Measurements from ENCODE around the gene BTBD16. TPM values are rescaled to one million over a fixed set of nuclear protein-coding genes. Genes with fewer than 3 reads are reported as not detected.

The BTBD16 gene
- total and polyA plus RNA-seq, 10 of the 15 experiments (the other 5 are each of a cell fraction or from before 2014, with no cell fraction given), result 0.11 TPM; not detected in 9

GRCh38 chr10:122281018-122281626, 10.0 kb downstream of the BTBD16 start:
- ATAC-seq (no peak), DNase-seq (ENCODE audit: low read depth, low spot score) (no peak), FAIRE-seq (no peak)
- Histone ChIP-seq H3K4me1 (ENCODE audit: control insufficient read depth, insufficient read depth, low read length) (no peaks in the 10 kb centered on the region), H3K36me3 (ENCODE audit: control insufficient read depth in 2 of 2, insufficient read depth in 2 of 2, low read length in 1 of 2) (no peaks in the 10 kb centered on the region), H3K27ac (ENCODE audit: control insufficient read depth, insufficient read depth) (no peak overlapping the region), H3K9me3 (replicated peaks; ENCODE audit: control insufficient read depth, insufficient read depth, low read length) (no peaks in the 10 kb centered on the region; the same call in 2 of the 3 replicates), H3K4me3 (no peak overlapping the region), H2AFZ (ENCODE audit: control insufficient read depth, low read depth, low read length) (no peak overlapping the region), H3K9ac (ENCODE audit: control insufficient read depth, insufficient read depth, low read length) (no peak overlapping the region), H3K27me3 (replicated peaks in 1 of 2; ENCODE audit: control insufficient read depth in 2 of 2, insufficient read depth in 2 of 2, low read length in 1 of 2) (0 out of 4 replicates have a peak, but pooled peaks cover 0 to 1% of the 10 kb centered on the region in 2 experiments), H4K20me1 (ENCODE audit: control insufficient read depth, insufficient read depth) (no peaks in the 10 kb centered on the region), H3K4me2 (ENCODE audit: control insufficient read depth, insufficient read depth) (no peak overlapping the region), H3K79me2 (ENCODE audit: control insufficient read depth, insufficient read depth, low read length) (no peaks in the 10 kb centered on the region)
- 7% methylated on average over 7 of the region's 7 CpGs for WGBS (ENCODE audit: insufficient coverage, insufficient replicate concordance, low lambda C conversion rate, missing lambda C conversion rate)
- intact Hi-C loops (cut with micrococcal nuclease; ENCODE audit: unreplicated experiment), result no loop called here
- BruUV-seq (replicated peaks), result no TSS peak
- CTCF ChIA-PET, result interaction anchor here (0.8 to 3.6 kb wide), 2 partner anchors 79 to 153 kb away, joined by 3 to 41 read pairs; no protein-coding TSS in a partner anchor
- RAD21 ChIA-PET (ENCODE audit: unreplicated experiment), result no interaction called here
- POLR2A ChIA-PET, result no interaction called here
- SMC1A ChIA-PET (ENCODE audit: uncharacterized antibody, unreplicated experiment), result no interaction called here
- in situ Hi-C loops (cut with MboI), result no loop called here
- TF ChIP-seq WRNIP1 (IDR thresholded peaks at IDR 0.05; ENCODE audit: borderline replicate concordance, low read depth, low read length), result no peak
- TF ChIP-seq RBBP5 (conservative IDR thresholded peaks at IDR 0.05), result no peak
- no peak for TF ChIP-seq IKZF1 (conservative IDR thresholded peaks at IDR 0.05)
- no peak for TF ChIP-seq SREBF1 (IDR thresholded peaks at IDR 0.05; ENCODE audit: low read length)
- TF ChIP-seq ZSCAN29 (IDR thresholded peaks at IDR 0.05), result no peak
- TF ChIP-seq RUNX3 (IDR thresholded peaks at IDR 0.05; ENCODE audit: low read length), result no peak
- no peak for TF ChIP-seq PAX5 (IDR thresholded peaks at IDR 0.05; ENCODE audit: borderline replicate concordance, low read depth, low read length)
- TF ChIP-seq TCF3 (IDR thresholded peaks at IDR 0.05; ENCODE audit: borderline replicate concordance, insufficient read depth, low read depth, low read length), result no peak
- no peak for TF ChIP-seq NFIC (IDR thresholded peaks at IDR 0.05; ENCODE audit: low read depth, low read length)
- TF ChIP-seq GABPA (IDR thresholded peaks at IDR 0.05; ENCODE audit: low read depth), result no peak
- TF ChIP-seq SP1 (IDR thresholded peaks at IDR 0.05; ENCODE audit: low read depth, low read length), result no peak
- TF ChIP-seq CTCF (IDR thresholded peaks at IDR 0.05 in 2 of 3, conservative IDR thresholded peaks at IDR 0.05 in 1 of 3; ENCODE audit: control insufficient read depth in 2 of 3, extremely low read depth in 1 of 3, insufficient read depth in 1 of 3, low read depth in 3 of 3, low read length in 3 of 3), result no peak
- no peak for TF ChIP-seq RCOR1 (conservative IDR thresholded peaks at IDR 0.05; ENCODE audit: low read depth, low read length)
- no peak for TF ChIP-seq EED (IDR thresholded peaks at IDR 0.05; ENCODE audit: low read depth)
- no peak for TF ChIP-seq CEBPZ (IDR thresholded peaks at IDR 0.05; ENCODE audit: low read depth, low read length)
- TF ChIP-seq IKZF2 (IDR thresholded peaks at IDR 0.05), result no peak
- no peak for TF ChIP-seq PKNOX1 (IDR thresholded peaks at IDR 0.05)
- TF ChIP-seq ATF3 (IDR thresholded peaks at IDR 0.05; ENCODE audit: borderline replicate concordance, extremely low read depth, low read depth, low read length), result no peak
